Breast epithelium (tissue), 3 donors: ENCODE measurements around the gene ZSWIM1.

Experiments
- CTCF ChIP-seq, 3 donors: fragments of 450-650 bp; IDR thresholded peaks; one replicate each; pipeline ENCODE4 v1.5.1; 2016 to 2017; ENCODE audit warnings: antibody characterized with exemption in 3 of 3, mild to moderate bottlenecking in 3 of 3, moderate library complexity in 3 of 3
- POLR2A ChIP-seq: fragments of 450-650 bp; IDR thresholded peaks from one replicate; pipeline ENCODE4 v1.6.1; 2016; ENCODE audit warnings: antibody characterized with exemption, mild to moderate bottlenecking, moderate library complexity
- POLR2AphosphoS5 ChIP-seq, 3 donors: sonication (generic); formaldehyde crosslinking; IDR thresholded peaks; one replicate each; pipeline ENCODE4 v1.6.1; 2017; ENCODE audit warnings: antibody characterized with exemption in 3 of 3

DNA sequence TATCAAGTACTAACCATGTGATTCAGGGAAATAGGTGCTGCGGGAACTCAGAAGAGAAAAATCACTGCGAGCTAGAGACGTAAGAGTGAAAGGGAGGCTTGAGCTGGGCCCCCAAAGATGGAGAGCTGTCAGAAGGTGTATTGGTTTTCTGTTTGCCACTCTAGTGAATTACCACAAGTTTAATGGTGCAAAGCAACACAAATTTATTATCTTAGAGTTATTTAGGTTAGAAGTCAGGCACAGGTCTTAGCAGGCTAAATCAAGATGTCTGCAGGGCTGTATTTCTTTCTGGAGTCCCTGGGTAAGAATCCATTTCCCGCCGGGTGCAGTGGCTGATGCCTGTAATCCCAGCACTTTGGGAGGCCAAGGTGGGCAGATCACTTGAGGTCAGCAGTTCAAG, 21.1 kb upstream of the ZSWIM1 start:
- TF ChIP-seq CTCF (IDR thresholded peaks at IDR 0.05) (no peak), POLR2A (no peak), POLR2AphosphoS5 (IDR thresholded peaks at IDR 0.05) (no peak)
